Lower leg skin (tissue), 4 donors: ENCODE measurements around the gene CDK8. TPM values are rescaled to one million over a fixed set of nuclear protein-coding genes. Genes with fewer than 3 reads are reported as not detected.

Experiments
- DNase-seq, 2 donors: peaks; one replicate each; pipeline ENCODE4 v3.0.0-alpha.2; 2019; ENCODE audit warnings: low spot score in 2 of 2
- H3K4me3 ChIP-seq: fragments of 200-600 bp; sonication (generic); 2 replicates; pipeline ENCODE4 v1.5.1; 2017; ENCODE audit warnings: mild to moderate bottlenecking, low read depth; ENCODE audit not compliant: poor library complexity, severe bottlenecking
- CTCF ChIP-seq, 3 donors: fragments of 450-650 bp; IDR thresholded peaks; one replicate each; pipeline ENCODE4 v1.5.1; 2016; ENCODE audit warnings: antibody characterized with exemption in 3 of 3, mild to moderate bottlenecking in 3 of 3, moderate library complexity in 2 of 3
- POLR2A ChIP-seq, 2 donors: fragments of 450-650 bp; IDR thresholded peaks; one replicate each; pipeline ENCODE4 v1.6.1; 2016 to 2017; ENCODE audit warnings: antibody characterized with exemption in 2 of 2, mild to moderate bottlenecking in 1 of 2, moderate library complexity in 1 of 2
- WGBS, 2 donors: methylation state at CpG; one replicate each; pipeline ENCODE4 v1.1.5; 2018; 5-methylcytosine and 5-hydroxymethylcytosine counted together
- intact Hi-C: fragments of 100-400 bp; cut with DNase I; formaldehyde crosslinking; loops from one replicate; pipeline ENCODE4 v1.15.0; 2023; ENCODE audit warnings: low total_unique reads
- total RNA-seq, 4 donors: library from RNA; depleted of rRNA; stranded (reverse); fragments of >200 nt; gene quantifications; one replicate each; pipeline ENCODE4 v1.1.0, GENCODE V29; 2016

CDK8 gene
- total RNA-seq, 4 donors from 2014 or later: 7.4 to 11.5 (median 10.4) TPM

GRCh38 chr13:26425443-26426358, 171.8 kb downstream of the CDK8 start:
- intact Hi-C loops: no loop called here
- DNase-seq: no peak
- TF ChIP-seq POLR2A (IDR thresholded peaks at IDR 0.05) (no peak), CTCF (IDR thresholded peaks at IDR 0.05) (no peak)
- 39 to 41% methylated on average over 9 of the region's 9 CpGs for WGBS, 2 donors
- H3K4me3 ChIP-seq: no peak overlapping the region

- no peak overlapping the region for H3K4me3 ChIP-seq
- TF ChIP-seq POLR2A (IDR thresholded peaks at IDR 0.05) (no peak), CTCF (IDR thresholded peaks at IDR 0.05) (no peak)
- 72 to 83% methylated on average over 4 of the region's 4 CpGs for WGBS, 2 donors
- DNase-seq: no peak
- intact Hi-C loops: no loop called here
These were observed 179.8 kb downstream of the CDK8 start for GRCh38 chr13:26433776-26434175.

GRCh38 chr13:26435171-26435570, 181.2 kb downstream of the CDK8 start:
- TF ChIP-seq CTCF (IDR thresholded peaks at IDR 0.05) (no peak), POLR2A (IDR thresholded peaks at IDR 0.05) (no peak)
- H3K4me3 ChIP-seq: no peak overlapping the region
- no peak for DNase-seq
- intact Hi-C loops: no loop called here

GRCh38 chr13:26435646-26436045, 181.7 kb downstream of the CDK8 start:
- intact Hi-C loops: no loop called here

GRCh38 chr13:26436914-26437313, 183.0 kb downstream of the CDK8 start:
- DNase-seq: no peak
- TF ChIP-seq CTCF (IDR thresholded peaks at IDR 0.05) (no peak), POLR2A (IDR thresholded peaks at IDR 0.05) (no peak)
- intact Hi-C loops: no loop called here
- WGBS, 2 donors: 88 to 89% methylated on average over 3 of the region's 3 CpGs
- H3K4me3 ChIP-seq: no peak overlapping the region

More at GRCh38 chr13:26435646-26436045, 181.7 kb downstream of the CDK8 start:
- WGBS, 2 donors: 89 to 94% methylated on average over 3 of the region's 3 CpGs
- DNase-seq: no peak
- TF ChIP-seq POLR2A (IDR thresholded peaks at IDR 0.05) (no peak), CTCF (IDR thresholded peaks at IDR 0.05) (no peak)
- no peak overlapping the region for H3K4me3 ChIP-seq
